ENCODE data around the gene SASH1.
"Not testable (repeated sequence)": the region's sequence is repeated elsewhere in the genome, so short reads cannot be mapped to it uniquely, and the experiment has no call there.

SASH1 gene

DNA sequence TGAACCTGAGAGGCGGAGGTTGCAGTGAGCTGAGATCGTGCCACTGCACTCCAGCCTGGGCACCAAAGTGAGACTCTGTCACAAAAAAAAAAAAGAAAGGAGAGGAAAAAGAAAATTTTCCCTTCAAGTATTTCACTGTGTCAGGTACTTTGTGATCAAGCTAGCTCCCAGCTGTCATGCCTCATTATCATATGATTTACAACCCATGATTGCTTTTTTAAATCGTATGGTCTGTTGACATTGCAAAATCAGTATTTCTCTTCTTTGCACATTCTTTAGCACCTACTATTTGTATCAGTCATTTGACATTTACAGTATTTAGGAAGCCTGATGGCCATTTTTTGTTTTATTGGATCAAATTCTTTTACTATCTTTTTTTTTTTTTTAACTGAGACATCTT lies 22.4 kb downstream of the SASH1 start:
- DNase-seq (ENCODE audit: low spot score) = no peak

DNA sequence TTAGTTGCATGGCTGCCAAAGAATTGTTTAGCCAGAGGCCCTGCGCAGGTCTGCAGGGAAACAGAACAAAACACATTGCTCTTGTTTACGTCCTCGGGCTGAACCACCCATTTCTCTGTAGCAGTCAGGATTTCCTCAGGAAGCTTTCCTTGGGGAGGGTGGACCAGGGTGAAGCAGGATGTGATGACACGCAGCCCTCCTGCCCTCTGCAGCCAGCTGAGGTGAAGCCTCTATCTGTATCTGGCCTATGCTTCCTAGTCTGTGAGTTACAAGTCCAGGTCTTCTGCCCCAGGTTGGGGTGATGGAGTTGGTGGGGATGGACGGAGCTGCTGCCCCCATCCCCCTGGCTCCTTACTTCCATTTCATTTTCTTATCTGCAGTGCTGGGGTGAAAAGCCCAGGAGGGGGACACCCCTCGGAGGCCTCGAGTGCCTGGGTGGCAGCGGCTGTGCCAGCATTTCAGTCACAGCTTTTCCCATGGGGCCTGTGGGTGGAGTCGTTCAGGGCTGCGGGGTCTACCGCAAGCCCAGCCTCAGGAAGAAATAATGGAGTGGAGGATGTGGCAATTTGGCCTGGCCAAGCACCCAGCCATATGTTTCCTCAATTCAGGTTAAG lies 24.9 kb downstream of the SASH1 start:
- DNase-seq (ENCODE audit: low spot score) = peak; percentile 42

DNA sequence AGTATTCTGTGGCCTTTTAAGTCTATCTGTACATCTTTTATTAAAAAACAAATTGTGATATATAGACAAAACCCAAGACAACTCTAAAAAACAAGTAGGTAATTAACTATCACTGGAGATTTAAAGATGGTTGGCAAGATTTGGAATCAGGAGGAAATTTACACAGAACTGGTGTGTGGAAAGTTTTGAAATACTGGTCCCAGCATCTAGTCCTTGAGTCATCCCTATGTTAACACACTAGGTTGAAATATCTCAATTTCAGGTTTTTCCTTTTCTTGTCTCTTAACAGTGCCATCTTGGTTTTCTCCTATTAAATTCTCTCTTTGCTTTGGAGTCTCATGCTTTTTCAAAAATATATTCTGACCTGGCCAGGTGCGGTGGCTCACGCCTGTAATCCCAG lies 27.5 kb downstream of the SASH1 start:
- no peak for DNase-seq (ENCODE audit: low spot score)

- no peak for DNase-seq (ENCODE audit: low spot score)
Measured at GRCh38 chr6:148374040-148374774, 31.6 kb downstream of the SASH1 start.

DNA sequence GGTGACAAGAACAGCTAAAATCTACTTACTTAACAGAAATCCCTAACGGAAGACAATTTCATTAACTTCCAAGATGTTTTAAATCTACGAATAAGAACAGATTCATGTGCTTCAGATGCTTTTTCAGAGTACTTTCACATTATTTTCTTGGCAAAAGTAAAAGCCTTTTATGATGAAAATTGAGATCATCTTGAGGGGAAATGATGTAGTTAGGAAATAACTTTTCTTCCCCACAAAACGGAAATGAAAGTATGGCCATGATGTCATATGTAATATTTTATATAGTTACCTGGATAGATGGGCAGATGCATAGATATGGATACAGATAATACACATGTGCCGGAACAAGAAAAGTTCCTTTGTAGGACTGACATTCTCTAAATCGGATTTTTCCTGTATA lies 32.8 kb downstream of the SASH1 start:
- DNase-seq (ENCODE audit: low spot score) = no peak

- no peak for DNase-seq (ENCODE audit: low spot score)
Measured at GRCh38 chr6:148379481-148379880, 36.8 kb downstream of the SASH1 start.

DNA sequence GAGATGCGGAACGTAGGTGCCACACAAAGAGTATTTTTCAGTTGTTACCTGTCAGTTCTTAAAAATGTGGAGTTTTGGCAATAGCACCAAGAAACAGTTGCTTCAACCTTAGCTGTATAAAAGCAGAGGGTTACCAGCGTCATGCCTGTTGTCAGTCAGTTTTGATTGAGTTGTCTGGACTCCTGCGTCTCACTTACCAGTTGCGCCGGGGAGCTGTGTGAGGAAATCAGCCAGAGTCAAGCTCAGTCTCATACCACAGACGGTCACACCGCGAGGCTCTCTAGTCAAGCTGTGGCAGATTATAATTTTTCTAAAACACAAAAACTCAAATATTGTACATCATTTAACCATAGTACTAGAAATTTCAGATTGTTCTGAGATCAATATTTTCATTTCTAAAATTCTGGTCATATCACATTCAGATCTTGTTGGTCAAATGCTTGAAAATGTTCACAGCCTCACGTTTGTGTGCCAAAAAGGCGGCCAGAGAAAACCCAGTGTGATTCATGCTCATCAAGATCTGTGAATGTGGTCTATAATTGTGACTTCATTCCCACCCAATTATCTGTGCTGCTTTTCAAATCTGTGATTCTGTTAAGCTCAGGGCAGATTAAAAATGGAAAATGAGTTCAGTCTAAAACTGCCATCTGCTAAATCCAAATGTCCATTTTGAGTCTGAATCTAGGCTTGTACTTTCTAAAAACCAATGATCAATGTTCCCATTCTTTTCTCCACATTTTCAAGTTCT lies 37.5 kb downstream of the SASH1 start:
- DNase-seq (ENCODE audit: low spot score) = no peak

DNA sequence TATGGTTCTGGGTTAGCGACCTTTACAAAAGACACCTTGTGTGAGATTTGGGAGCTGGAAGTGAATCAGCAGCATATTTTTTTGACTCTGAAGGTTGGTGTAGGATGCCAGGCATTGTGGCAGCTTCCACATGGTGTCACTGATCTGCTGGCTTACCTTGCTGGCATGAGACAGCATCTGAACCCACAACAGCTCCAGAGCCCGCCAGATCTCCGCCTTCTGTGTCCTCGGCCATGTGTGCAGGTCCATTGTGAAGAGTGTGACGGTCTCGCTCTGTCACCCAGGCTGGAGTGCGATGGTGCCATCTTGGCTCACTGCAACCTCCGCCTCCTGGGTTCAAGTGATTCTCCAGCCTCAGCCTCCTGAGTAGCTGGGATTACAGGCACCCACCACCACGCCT lies 39.4 kb downstream of the SASH1 start:
- not testable (repeated sequence) for DNase-seq (ENCODE audit: low spot score)

GRCh38 chr6:148382861-148383260 lies 40.2 kb downstream of the SASH1 start:
- DNase-seq (ENCODE audit: low spot score) = no peak

- no peak for DNase-seq (ENCODE audit: low spot score)
Measured at GRCh38 chr6:148383658-148384368, 41.2 kb downstream of the SASH1 start.

- DNase-seq (ENCODE audit: low spot score) = no peak
Measured at GRCh38 chr6:148385379-148385778, 42.7 kb downstream of the SASH1 start.

- DNase-seq (ENCODE audit: low spot score) = no peak
Measured at GRCh38 chr6:148388521-148388920, 45.9 kb downstream of the SASH1 start.

DNA sequence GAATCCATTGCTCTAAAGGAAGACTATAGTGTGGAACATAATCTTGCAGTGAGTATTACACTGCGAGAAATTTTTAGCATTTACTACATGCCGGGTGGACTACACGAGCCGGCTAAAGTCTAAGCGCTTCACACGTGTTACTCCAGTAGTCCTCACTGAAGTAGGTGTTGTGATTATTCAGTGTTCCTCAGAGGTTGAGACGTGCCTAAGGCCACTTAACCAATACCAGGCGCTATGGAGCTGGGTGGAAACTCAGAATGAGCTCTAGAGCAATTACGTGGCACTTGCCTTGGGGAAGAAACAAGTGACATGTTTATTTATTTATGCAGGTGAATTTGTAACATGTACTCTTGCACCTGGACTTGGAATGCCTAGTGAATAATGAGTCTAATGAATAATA lies 46.4 kb downstream of the SASH1 start:
- DNase-seq (ENCODE audit: low spot score) = no peak

DNA sequence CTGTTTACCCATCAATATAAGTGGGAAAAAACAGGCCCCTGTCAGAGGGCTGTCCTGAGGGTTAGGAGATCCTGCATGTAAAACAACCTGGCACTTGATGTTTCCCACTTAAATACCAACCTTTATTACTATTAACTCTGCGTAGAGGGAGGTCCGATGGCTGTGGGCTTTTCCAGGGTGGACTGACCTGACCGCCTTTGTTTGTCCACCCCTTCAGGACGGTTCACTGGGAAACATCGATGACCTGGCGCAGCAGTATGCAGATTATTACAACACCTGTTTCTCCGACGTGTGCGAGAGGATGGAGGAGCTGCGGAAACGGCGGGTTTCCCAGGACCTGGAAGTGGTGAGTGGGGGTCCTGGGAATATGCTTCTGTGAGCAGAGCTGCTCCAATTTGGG lies 47.3 kb downstream of the SASH1 start:
- no peak for DNase-seq (ENCODE audit: low spot score)

GRCh38 chr6:148392127-148392526 lies 49.5 kb downstream of the SASH1 start:
- not testable (repeated sequence) for DNase-seq (ENCODE audit: low spot score)

- DNase-seq (ENCODE audit: low spot score) = no peak
Measured at GRCh38 chr6:148392671-148393070, 50.0 kb downstream of the SASH1 start.

DNA sequence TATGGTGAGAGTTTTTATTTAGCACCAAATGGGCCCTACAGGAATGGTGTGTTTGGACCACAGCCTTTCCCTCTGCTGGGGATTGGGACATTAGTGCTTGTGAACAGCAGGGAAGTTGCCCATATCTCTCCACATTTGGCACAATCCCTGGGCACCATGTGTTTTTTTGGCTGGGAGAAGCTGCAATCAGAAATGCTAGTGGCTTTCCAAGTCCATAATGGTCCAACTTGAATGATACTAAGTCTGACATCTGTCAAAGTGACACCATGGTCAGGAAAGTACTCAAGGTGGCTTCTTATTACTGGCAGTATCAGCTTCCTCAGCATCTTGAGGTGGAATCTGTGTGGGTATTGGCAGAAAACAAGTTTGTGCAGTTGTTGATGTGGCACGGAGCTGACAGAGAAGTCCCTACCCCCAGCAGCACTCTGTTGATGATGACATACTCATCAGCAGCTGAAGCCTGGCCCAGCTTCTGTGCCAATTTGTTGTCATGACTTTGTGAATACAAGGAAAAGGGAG lies 53.0 kb downstream of the SASH1 start:
- no peak for DNase-seq (ENCODE audit: low spot score)

DNA sequence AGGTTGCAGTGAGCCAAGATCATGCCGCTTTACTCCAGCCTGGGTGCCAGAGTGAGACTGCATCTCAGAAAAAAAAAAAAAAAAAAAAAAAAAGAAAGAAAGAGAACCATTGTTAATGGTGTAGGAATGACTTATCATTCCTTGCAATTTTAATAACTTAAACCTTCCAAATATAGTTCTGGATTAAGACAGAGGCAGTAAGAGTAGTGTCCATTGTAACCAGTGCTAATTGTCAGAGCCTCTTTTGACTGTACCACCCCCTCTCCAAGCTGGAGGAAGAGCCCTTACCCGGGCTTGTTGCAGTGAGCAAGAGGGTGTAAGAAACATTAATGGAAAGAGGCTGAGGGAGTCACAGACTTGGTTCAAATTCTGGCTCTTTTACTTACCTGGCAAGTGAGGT lies 53.8 kb downstream of the SASH1 start:
- DNase-seq (ENCODE audit: low spot score) = no peak

DNA sequence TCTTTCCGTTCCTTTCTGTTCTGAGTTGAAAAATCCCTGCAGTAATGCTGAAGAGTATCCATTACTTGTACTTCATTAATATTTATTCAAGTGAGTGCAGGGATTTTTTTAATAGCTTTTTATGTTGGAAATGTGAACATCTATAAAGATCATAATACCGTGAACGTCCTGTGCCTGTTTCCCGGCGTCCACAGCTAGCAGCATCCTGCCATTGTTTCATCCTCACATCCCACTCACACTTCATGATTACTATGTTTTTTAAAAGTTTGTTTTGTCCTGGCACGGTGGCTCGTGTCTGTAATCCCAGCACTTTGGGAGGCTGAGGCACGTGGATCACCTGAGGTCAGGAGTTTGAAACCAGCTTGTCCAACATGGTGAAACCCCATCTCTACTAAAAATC lies 54.3 kb downstream of the SASH1 start:
- DNase-seq (ENCODE audit: low spot score) = no peak

DNA sequence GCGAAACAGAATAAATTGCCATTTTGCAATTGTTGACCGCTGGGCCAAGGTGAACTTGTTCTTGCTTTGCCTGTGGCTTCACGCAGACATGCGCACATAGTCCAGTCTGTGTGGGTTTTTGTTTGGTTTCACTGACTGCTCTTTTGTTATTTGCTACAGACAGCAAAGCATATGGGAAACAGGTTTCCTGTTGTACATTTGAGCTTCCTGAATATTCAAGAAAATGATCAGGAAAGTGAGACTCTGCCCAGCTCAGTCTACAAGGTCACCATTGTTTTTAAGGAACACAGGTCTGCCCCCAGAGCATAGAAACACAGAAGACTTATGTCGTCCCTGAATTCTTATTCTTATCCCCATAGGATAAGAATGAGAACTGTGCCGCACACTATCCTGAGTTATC lies 55.6 kb downstream of the SASH1 start:
- DNase-seq (ENCODE audit: low spot score) = no peak

DNA sequence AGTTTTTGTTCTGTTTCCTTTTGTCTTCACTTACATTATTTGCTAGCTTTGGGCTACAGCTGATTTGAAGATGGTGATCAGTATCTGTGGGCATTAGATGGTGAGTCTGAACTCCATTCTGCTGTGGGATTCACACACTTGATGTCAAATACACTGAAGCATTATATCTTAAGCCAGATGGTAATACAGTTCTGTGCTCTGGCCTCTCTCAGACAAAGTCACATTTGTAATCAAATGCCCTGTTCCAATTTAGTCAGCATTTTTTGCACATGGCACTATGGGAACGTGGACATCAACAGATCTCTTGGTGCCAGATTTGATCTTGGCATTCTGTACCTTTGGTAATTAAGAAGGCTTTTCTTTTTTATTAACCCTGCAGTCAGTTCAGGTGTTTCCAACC lies 56.0 kb downstream of the SASH1 start:
- DNase-seq (ENCODE audit: low spot score) = no peak

DNA sequence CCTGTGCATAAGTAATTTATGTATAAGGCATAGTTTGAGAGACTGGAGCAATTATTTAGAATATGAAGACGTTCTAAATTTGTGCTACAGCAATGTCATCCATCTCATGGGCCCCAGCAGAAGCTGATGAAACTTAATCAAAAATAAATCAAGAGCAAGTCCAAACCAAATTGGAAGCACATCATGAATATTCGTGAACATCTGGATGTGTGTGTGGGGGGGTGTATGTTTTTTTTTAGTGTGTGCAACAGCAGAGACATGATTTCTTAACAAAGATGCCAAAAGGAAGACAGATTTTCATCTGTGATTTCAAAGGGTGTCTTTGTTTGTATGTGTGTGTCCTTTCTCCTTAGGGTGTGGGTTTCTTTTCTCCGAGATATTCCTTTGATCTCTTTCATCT lies 58.9 kb downstream of the SASH1 start:
- DNase-seq (ENCODE audit: low spot score) = no peak

All from iPS-NIHi11 (cell line).